Caco-2 (cell line): Measurements from ENCODE around the gene CRYZL1. TPM values are rescaled to one million over a fixed set of nuclear protein-coding genes. Genes with fewer than 3 reads are reported as not detected.

Experiments
- BruUV-seq: library from RNA; stranded (reverse); fragments of 400-500 nt; replicated peaks from 2 replicates; lab custom pipeline; 2021; lab: Mats Ljungman, UMichigan
- CTCF ChIA-PET: fragments of 300-600 bp; sonication (Branson Sonifier 250); formaldehyde crosslinking; loops from one replicate; lab custom pipeline; 2022; ENCODE audit warnings: antibody characterized with exemption; lab: Charles Lee
- POLR2A ChIA-PET: fragments of 300-600 bp; sonication (Branson Sonifier 250); formaldehyde crosslinking; loops from one replicate; lab custom pipeline; 2022; ENCODE audit warnings: antibody characterized with exemption; lab: Charles Lee
- DNase-seq, 2 experiments: peaks; one replicate each; pipeline versions ENCODE4 v3.0.0 to v3.0.0-alpha.2; 2020 to 2022
- H3K27me3 ChIP-seq: replicated peaks from 2 replicates; pipeline ENCODE4 v1.6.0; 2011; ENCODE audit warnings: low read length; ENCODE audit not compliant: control insufficient read depth, insufficient read depth
- H3K36me3 ChIP-seq: 2 replicates; pipeline ENCODE4 v1.5.1; 2011; ENCODE audit warnings: low read length; ENCODE audit not compliant: control insufficient read depth, insufficient read depth
- H3K4me1 ChIP-seq: fragments of 250-450 bp; sonication (Bioruptor Pico); 2 replicates; pipeline ENCODE4 v1.5.1; 2020; ENCODE audit warnings: mild to moderate bottlenecking
- H3K4me3 ChIP-seq: 2 replicates; pipeline ENCODE4 v1.5.1; 2011; ENCODE audit warnings: low read depth, mild to moderate bottlenecking, control low read depth, low read length
- H3K9me3 ChIP-seq: fragments of 250-450 bp; sonication (Bioruptor Pico); 2 replicates; pipeline ENCODE4 v1.5.1; 2020; ENCODE audit warnings: mild to moderate bottlenecking, moderate library complexity
- H3K27ac Mint-ChIP-seq: one replicate; pipeline ENCODE4 v1.8.0; 2022; ENCODE audit warnings: mixed read lengths; ENCODE audit not compliant: unreplicated experiment
- H3K27me3 Mint-ChIP-seq: one replicate; pipeline ENCODE4 v1.8.0; 2022; ENCODE audit warnings: mixed read lengths; ENCODE audit not compliant: insufficient read depth, unreplicated experiment
- H3K36me3 Mint-ChIP-seq: one replicate; pipeline ENCODE4 v1.8.0; 2022; ENCODE audit warnings: mild to moderate bottlenecking, mixed read lengths; ENCODE audit not compliant: insufficient read depth, unreplicated experiment
- H3K4me1 Mint-ChIP-seq: one replicate; pipeline ENCODE4 v1.8.0; 2022; ENCODE audit warnings: low read depth, mixed read lengths; ENCODE audit not compliant: unreplicated experiment
- H3K4me3 Mint-ChIP-seq: one replicate; pipeline ENCODE4 v1.8.0; 2022; ENCODE audit warnings: mild to moderate bottlenecking, moderate library complexity, mixed read lengths; ENCODE audit not compliant: unreplicated experiment
- H3K9me3 Mint-ChIP-seq: one replicate; pipeline ENCODE4 v1.8.0; 2022; ENCODE audit warnings: mixed read lengths; ENCODE audit not compliant: unreplicated experiment
- intact Hi-C: fragments of 100-400 bp; cut with micrococcal nuclease; formaldehyde crosslinking; loops from one replicate; pipeline ENCODE4 v1.10.0; 2022; ENCODE audit not compliant: unreplicated experiment
- total RNA-seq: library from RNA; stranded (reverse); gene quantifications from 2 replicates; pipeline ENCODE4 v1.2.3, GENCODE V29; 2022
- TF ChIP-seq, protein P1 (sequence below), 2 experiments: fragments of 200-600 bp in 1 of 2; IDR thresholded peaks; 1 replicate in 1 of 2; 2 replicates in 1 of 2; pipeline versions ENCODE4 v1.5.1 to v1.8.0; 2011 to 2022; ENCODE audit warnings: antibody characterized with exemption in 1 of 2, control low read depth in 1 of 2, inconsistent platforms in 1 of 2, low read depth in 1 of 2, low read length in 1 of 2, mild to moderate bottlenecking in 1 of 2, moderate library complexity in 1 of 2; ENCODE audit not compliant: insufficient read depth in 1 of 2, severe bottlenecking in 1 of 2, unreplicated experiment in 1 of 2

Gene CRYZL1
- total RNA-seq, 1 experiment from 2014 or later: 26.6 TPM

DNA sequence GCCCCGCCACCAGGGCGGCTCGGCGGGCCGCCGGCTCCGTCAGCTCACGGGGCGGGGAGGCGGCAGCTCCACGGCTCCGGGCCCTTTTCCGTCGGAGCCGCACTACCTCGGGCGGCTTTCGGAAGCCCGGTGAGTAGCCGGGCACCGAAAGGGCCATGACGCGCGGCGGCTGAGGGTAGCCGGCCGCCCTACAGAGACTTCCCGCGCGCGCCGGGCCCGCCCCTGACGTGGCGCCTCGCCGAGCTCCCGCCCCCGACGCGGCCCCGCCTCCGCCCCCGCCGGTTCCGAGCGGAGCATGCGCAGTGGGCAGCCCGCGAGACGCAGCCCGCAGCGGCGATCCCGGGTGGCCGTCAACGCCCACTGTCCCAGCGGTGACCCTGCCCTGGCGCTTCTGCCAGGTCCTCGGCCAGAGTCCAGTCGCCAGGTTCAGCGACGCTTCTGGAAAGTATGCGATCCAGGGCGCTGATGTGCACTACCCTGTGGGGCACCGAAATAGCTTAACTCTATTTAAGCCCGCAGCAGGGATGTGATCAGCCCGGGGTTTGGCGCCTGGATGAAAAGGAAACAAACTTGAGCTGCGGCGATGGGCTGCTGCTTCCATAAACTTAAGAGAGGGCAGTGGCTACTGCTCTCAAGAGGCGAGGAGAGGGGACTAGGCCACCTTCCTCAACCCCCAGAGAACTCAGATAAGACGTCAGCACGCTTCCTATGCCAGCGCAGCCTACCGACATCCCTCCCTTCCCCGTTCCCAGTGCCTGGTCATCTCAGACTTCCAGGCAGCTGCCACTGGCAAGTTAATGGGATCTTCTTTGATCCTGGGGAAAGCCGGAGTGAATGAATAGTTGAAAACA, 52.8 kb downstream of the CRYZL1 start, which contains the start of gene DONSON:
DONSON (minus strand) TSS at position 200 of the 851 bp plus-strand sequence; CDS start at position 157, 43 bp downstream.
- Mint-ChIP-seq H3K4me3 (peak within 1 kb of the TSS; percentile 91), H3K27ac (peak within 1 kb of the TSS; percentile 88), H3K4me1 (peaks cover 8% of the 10 kb centered on the region), H3K9me3 (no peaks in the 10 kb centered on the region), H3K36me3 (peaks cover 39% of the 10 kb centered on the region), H3K27me3 (no peaks in the 10 kb centered on the region)
- TF ChIP-seq, protein P1, sequence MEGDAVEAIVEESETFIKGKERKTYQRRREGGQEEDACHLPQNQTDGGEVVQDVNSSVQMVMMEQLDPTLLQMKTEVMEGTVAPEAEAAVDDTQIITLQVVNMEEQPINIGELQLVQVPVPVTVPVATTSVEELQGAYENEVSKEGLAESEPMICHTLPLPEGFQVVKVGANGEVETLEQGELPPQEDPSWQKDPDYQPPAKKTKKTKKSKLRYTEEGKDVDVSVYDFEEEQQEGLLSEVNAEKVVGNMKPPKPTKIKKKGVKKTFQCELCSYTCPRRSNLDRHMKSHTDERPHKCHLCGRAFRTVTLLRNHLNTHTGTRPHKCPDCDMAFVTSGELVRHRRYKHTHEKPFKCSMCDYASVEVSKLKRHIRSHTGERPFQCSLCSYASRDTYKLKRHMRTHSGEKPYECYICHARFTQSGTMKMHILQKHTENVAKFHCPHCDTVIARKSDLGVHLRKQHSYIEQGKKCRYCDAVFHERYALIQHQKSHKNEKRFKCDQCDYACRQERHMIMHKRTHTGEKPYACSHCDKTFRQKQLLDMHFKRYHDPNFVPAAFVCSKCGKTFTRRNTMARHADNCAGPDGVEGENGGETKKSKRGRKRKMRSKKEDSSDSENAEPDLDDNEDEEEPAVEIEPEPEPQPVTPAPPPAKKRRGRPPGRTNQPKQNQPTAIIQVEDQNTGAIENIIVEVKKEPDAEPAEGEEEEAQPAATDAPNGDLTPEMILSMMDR (IDR thresholded peaks at IDR 0.05; ENCODE audit: insufficient read depth in 1 of 2, low read depth in 1 of 2, low read length in 1 of 2, severe bottlenecking in 1 of 2, unreplicated experiment in 1 of 2): no peak
- no peaks in the 10 kb centered on the region for H3K9me3 ChIP-seq
- H3K4me1 ChIP-seq: peaks cover 15% of the 10 kb centered on the region
- H3K27me3 ChIP-seq: no peaks in the 10 kb centered on the region
- peak; percentile 94 to 96 for DNase-seq
- ChIA-PET CTCF (interaction anchor here (0.7 to 2.5 kb wide), 5 partner anchors 8 to 213 kb away, joined by 3 to 35 read pairs (median 3); partner anchors contain the start of gene TMEM50B), POLR2A (interaction anchor here (0.8 to 2.0 kb wide), 6 partner anchors 29 to 108 kb away, joined by 3 to 17 read pairs (median 4); partner anchors contain the start of genes SON and TMEM50B)
- intact Hi-C loops: loop anchor here (1.0 kb wide), 1 partner anchor 17 kb away; no protein-coding TSS in a partner anchor
- TSS peak; percentile 90 for BruUV-seq
- H3K4me3 ChIP-seq: peak within 1 kb of the TSS; percentile 85
- H3K36me3 ChIP-seq: no peaks in the 10 kb centered on the region

DNA sequence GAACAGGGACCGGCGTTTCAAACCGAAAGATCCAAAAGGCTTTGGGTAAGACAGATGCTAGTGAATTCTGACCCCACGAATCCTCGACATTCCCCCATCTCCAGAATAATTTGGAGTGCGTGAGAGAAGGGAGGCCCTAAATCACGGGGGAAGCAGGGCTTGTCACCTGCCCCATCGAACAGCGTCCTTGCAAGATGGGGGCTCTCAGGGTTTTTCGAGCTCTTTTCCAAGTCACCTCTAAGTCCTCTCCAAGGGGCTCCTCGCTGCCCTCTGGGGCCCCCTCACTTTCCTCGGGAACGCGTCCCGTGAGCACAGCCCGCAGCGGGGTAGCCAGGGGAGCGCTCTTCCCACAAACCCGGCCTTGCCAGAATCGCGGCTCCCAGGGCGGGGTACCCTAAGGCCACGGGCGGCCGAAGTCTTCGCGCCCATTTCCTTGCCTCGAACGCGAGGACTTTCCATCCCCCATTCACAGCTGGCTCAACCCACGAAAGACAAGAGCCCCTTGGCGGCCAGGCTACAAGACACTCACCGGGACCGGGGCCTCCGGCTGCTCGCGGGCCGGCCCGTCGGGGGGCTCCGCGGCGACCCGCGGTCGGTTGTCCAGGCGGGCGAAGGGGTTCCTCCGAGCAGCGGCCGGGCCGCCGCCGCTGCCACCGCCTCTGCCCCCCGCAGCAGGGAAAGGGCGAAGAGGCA, 53.6 kb downstream of the CRYZL1 start:
- BruUV-seq: no TSS peak
- Mint-ChIP-seq H3K4me1 (peaks cover 8% of the 10 kb centered on the region), H3K27me3 (no peaks in the 10 kb centered on the region), H3K9me3 (no peaks in the 10 kb centered on the region), H3K36me3 (peaks cover 39% of the 10 kb centered on the region), H3K4me3 (peak overlapping the region; percentile 91), H3K27ac (peak overlapping the region; percentile 88)
- Histone ChIP-seq H3K36me3 (no peaks in the 10 kb centered on the region), H3K27me3 (no peaks in the 10 kb centered on the region), H3K9me3 (no peaks in the 10 kb centered on the region), H3K4me1 (peaks cover 15% of the 10 kb centered on the region), H3K4me3 (peak overlapping the region; percentile 85)
- ChIA-PET CTCF (interaction anchor here (0.7 to 2.5 kb wide), 3 partner anchors 18 to 213 kb away, joined by 3 to 35 read pairs (median 3); partner anchors contain the start of gene TMEM50B), POLR2A (interaction anchor here (0.5 to 2.0 kb wide), 6 partner anchors 30 to 108 kb away, joined by 3 to 17 read pairs (median 8); partner anchors contain the start of genes SON and TMEM50B)
- TF ChIP-seq, protein P1 (IDR thresholded peaks at IDR 0.05; ENCODE audit: insufficient read depth in 1 of 2, low read depth in 1 of 2, low read length in 1 of 2, severe bottlenecking in 1 of 2, unreplicated experiment in 1 of 2): no peak
- intact Hi-C loops: no loop called here
- peak; percentile 46 to 54 for DNase-seq

- no peak for DNase-seq
- peaks cover 48% of the 10 kb centered on the region for H3K36me3 Mint-ChIP-seq
- no peaks in the 10 kb centered on the region for H3K27me3 Mint-ChIP-seq
- peaks cover 15% of the 10 kb centered on the region for H3K4me1 ChIP-seq
- no peaks in the 10 kb centered on the region for H3K36me3 ChIP-seq
- peaks cover 8% of the 10 kb centered on the region for H3K4me1 Mint-ChIP-seq
- no peaks in the 10 kb centered on the region for H3K9me3 Mint-ChIP-seq
- no TSS peak for BruUV-seq
- TF ChIP-seq, protein P1 (IDR thresholded peaks at IDR 0.05; ENCODE audit: insufficient read depth in 1 of 2, low read depth in 1 of 2, low read length in 1 of 2, severe bottlenecking in 1 of 2, unreplicated experiment in 1 of 2): no peak
- intact Hi-C loops: no loop called here
- CTCF ChIA-PET: no interaction called here
- no peaks in the 10 kb centered on the region for H3K9me3 ChIP-seq
- no peak overlapping the region for H3K27ac Mint-ChIP-seq
- no peak overlapping the region for H3K4me3 ChIP-seq
- POLR2A ChIA-PET: no interaction called here
- H3K4me3 Mint-ChIP-seq: peak overlapping the region; percentile 91
- no peaks in the 10 kb centered on the region for H3K27me3 ChIP-seq
Observed at GRCh38 chr21:33586927-33587326, 54.6 kb downstream of the CRYZL1 start.
